ENCODE results near the gene SPATA19.

The SPATA19 gene

GRCh38 chr11:133841279-133842043 is 3.9 kb downstream of the SPATA19 start:
- Histone ChIP-seq H2AFZ (ENCODE audit: low read length) (no peak overlapping the region), H3K4me2 (ENCODE audit: low read depth, low read length, poor library complexity, severe bottlenecking) (no peak overlapping the region), H3K9me3 (ENCODE audit: insufficient read depth, low read depth, low read length) (peaks cover 2% of the 10 kb centered on the region; the same call in 1 of the 2 replicates), H3K9ac (ENCODE audit: low read depth, low read length, poor library complexity, severe bottlenecking) (no peak overlapping the region), H3K79me2 (ENCODE audit: insufficient read depth, low read length) (no peaks in the 10 kb centered on the region), H3K4me1 (ENCODE audit: insufficient read depth, low read length, poor library complexity, severe bottlenecking) (no peaks in the 10 kb centered on the region), H3K36me3 (ENCODE audit: insufficient read depth, low read length) (no peaks in the 10 kb centered on the region), H4K20me1 (ENCODE audit: insufficient read depth, low read length, poor library complexity, severe bottlenecking) (no peaks in the 10 kb centered on the region), H3K27me3 (ENCODE audit: insufficient read depth, low read length, poor library complexity, severe bottlenecking) (no peaks in the 10 kb centered on the region), H3K9me2 (replicated peaks; ENCODE audit: low read depth, low read length) (no peaks in the 10 kb centered on the region), H3K4me3 (ENCODE audit: low read length, poor library complexity, severe bottlenecking) (no peak overlapping the region), H3F3A (ENCODE audit: low read depth) (no peaks in the 10 kb centered on the region)
- TF ChIP-seq EZH2phosphoT487 (IDR thresholded peaks at IDR 0.05; ENCODE audit: borderline replicate concordance) (no peak), CTCF (conservative IDR thresholded peaks at IDR 0.05; ENCODE audit: low read length) (no peak)

GRCh38 chr11:133840479-133840941 is 4.8 kb downstream of the SPATA19 start:
- Histone ChIP-seq H3F3A (ENCODE audit: low read depth) (no peaks in the 10 kb centered on the region), H3K4me2 (ENCODE audit: low read depth, low read length, poor library complexity, severe bottlenecking) (no peak overlapping the region), H3K4me3 (ENCODE audit: low read length, poor library complexity, severe bottlenecking) (no peak overlapping the region), H3K9me2 (replicated peaks; ENCODE audit: low read depth, low read length) (no peaks in the 10 kb centered on the region), H3K9me3 (ENCODE audit: insufficient read depth, low read depth, low read length) (no peaks in the 10 kb centered on the region), H3K9ac (ENCODE audit: low read depth, low read length, poor library complexity, severe bottlenecking) (no peak overlapping the region), H4K20me1 (ENCODE audit: insufficient read depth, low read length, poor library complexity, severe bottlenecking) (no peaks in the 10 kb centered on the region), H2AFZ (ENCODE audit: low read length) (no peak overlapping the region), H3K36me3 (ENCODE audit: insufficient read depth, low read length) (no peaks in the 10 kb centered on the region), H3K4me1 (ENCODE audit: insufficient read depth, low read length, poor library complexity, severe bottlenecking) (no peaks in the 10 kb centered on the region), H3K27me3 (ENCODE audit: insufficient read depth, low read length, poor library complexity, severe bottlenecking) (no peaks in the 10 kb centered on the region), H3K79me2 (ENCODE audit: insufficient read depth, low read length) (no peaks in the 10 kb centered on the region)
- TF ChIP-seq CTCF (conservative IDR thresholded peaks at IDR 0.05; ENCODE audit: low read length), result no peak
- TF ChIP-seq EZH2phosphoT487 (IDR thresholded peaks at IDR 0.05; ENCODE audit: borderline replicate concordance), result no peak

- Histone ChIP-seq H3K27me3 (ENCODE audit: insufficient read depth, low read length, poor library complexity, severe bottlenecking) (no peaks in the 10 kb centered on the region), H3K9ac (ENCODE audit: low read depth, low read length, poor library complexity, severe bottlenecking) (no peak overlapping the region), H3K79me2 (ENCODE audit: insufficient read depth, low read length) (no peaks in the 10 kb centered on the region), H3K36me3 (ENCODE audit: insufficient read depth, low read length) (no peaks in the 10 kb centered on the region), H3F3A (ENCODE audit: low read depth) (no peaks in the 10 kb centered on the region), H3K4me1 (ENCODE audit: insufficient read depth, low read length, poor library complexity, severe bottlenecking) (no peaks in the 10 kb centered on the region), H2AFZ (ENCODE audit: low read length) (no peak overlapping the region), H3K4me2 (ENCODE audit: low read depth, low read length, poor library complexity, severe bottlenecking) (no peak overlapping the region), H3K9me2 (replicated peaks; ENCODE audit: low read depth, low read length) (no peaks in the 10 kb centered on the region), H4K20me1 (ENCODE audit: insufficient read depth, low read length, poor library complexity, severe bottlenecking) (no peaks in the 10 kb centered on the region), H3K9me3 (ENCODE audit: insufficient read depth, low read depth, low read length) (no peaks in the 10 kb centered on the region), H3K4me3 (ENCODE audit: low read length, poor library complexity, severe bottlenecking) (no peak overlapping the region)
- TF ChIP-seq CTCF (conservative IDR thresholded peaks at IDR 0.05; ENCODE audit: low read length) (no peak), EZH2phosphoT487 (IDR thresholded peaks at IDR 0.05; ENCODE audit: borderline replicate concordance) (no peak)
Measured at GRCh38 chr11:133835593-133836548, 9.4 kb downstream of the SPATA19 start.
